HEK293 (cell line): ENCODE measurements around the gene FRA10AC1.
A peak's percentile ranks its signal among the peaks of the same experiment; 100 is the strongest.

Experiments used
- CTCF ChIA-PET: fragments of 350-600 bp; formaldehyde crosslinking; extraction: SDS; loops from one replicate; lab custom pipeline; 2021; ENCODE audit warnings: antibody characterized with exemption; lab: Yijun Ruan, JAX
- POLR2A ChIA-PET: fragments of 300-600 bp; formaldehyde crosslinking; extraction: SDS; loops from one replicate; lab custom pipeline; 2020; ENCODE audit warnings: antibody characterized with exemption, inconsistent platforms; lab: Yijun Ruan, JAX
- H3K27ac ChIP-seq: fragments of 200-500 bp; sonication (Bioruptor generic); 2 replicates; pipeline ENCODE4 v1.5.1; 2014; ENCODE audit warnings: low read depth, low read length, control low read depth, inconsistent platforms; ENCODE audit errors: extremely low read depth
- H3K36me3 ChIP-seq, 2 experiments: fragments of 200-500 bp in 1 of 2; sonication (Bioruptor generic) in 1 of 2; 1 replicate in 1 of 2; 2 replicates in 1 of 2; pipeline ENCODE4 v1.5.1; 2014 to 2017; ENCODE audit warnings: inconsistent platforms in 2 of 2, low read length in 2 of 2; ENCODE audit not compliant: control insufficient read depth in 2 of 2, insufficient read depth in 1 of 2
- H3K4me1 ChIP-seq: fragments of 200-500 bp; sonication (Bioruptor generic); 2 replicates; pipeline ENCODE4 v1.5.1; 2014; ENCODE audit warnings: mild to moderate bottlenecking, low read length, inconsistent platforms; ENCODE audit not compliant: control insufficient read depth, insufficient read depth
- H3K4me3 ChIP-seq: 2 replicates; pipeline ENCODE4 v1.5.1; 2011; ENCODE audit warnings: low read depth, mild to moderate bottlenecking, control low read depth, low read length, moderate library complexity
- H3K9me3 ChIP-seq: fragments of 200-500 bp; sonication (Bioruptor generic); 2 replicates; pipeline ENCODE4 v1.5.1; 2014; ENCODE audit warnings: low read depth, low read length, inconsistent platforms; ENCODE audit not compliant: control insufficient read depth, insufficient read depth
- EGR2 ChIP-seq: fragments of 450-650 bp; formaldehyde crosslinking; IDR thresholded peaks from 2 replicates; pipeline ENCODE4 v1.5.1; 2016; ENCODE audit warnings: low read depth, missing biosample characterization, missing genetic modification characterization
- GLI2 ChIP-seq: fragments of 450-650 bp; formaldehyde crosslinking; IDR thresholded peaks from 2 replicates; pipeline ENCODE4; 2017; ENCODE audit warnings: missing biosample characterization, missing genetic modification characterization, low read depth, borderline replicate concordance
- MEIS1 ChIP-seq: sonication (generic); formaldehyde crosslinking; IDR thresholded peaks from 2 replicates; pipeline ENCODE4 v1.8.1; 2022; ENCODE audit warnings: missing genetic modification reagents, mild to moderate bottlenecking, borderline replicate concordance
- SP3 ChIP-seq: fragments of 450-650 bp; formaldehyde crosslinking; IDR thresholded peaks from 2 replicates; pipeline ENCODE4 v1.5.1; 2016; ENCODE audit warnings: missing biosample characterization, missing genetic modification characterization
- YY1 ChIP-seq: fragments of 450-650 bp; formaldehyde crosslinking; IDR thresholded peaks from 2 replicates; pipeline ENCODE4 v1.5.1; 2018; ENCODE audit warnings: missing biosample characterization, missing genetic modification characterization
- ZNF133 ChIP-seq: fragments of 450-650 bp; formaldehyde crosslinking; IDR thresholded peaks from 2 replicates; pipeline ENCODE4 v1.5.1; 2016; ENCODE audit warnings: missing biosample characterization, missing genetic modification characterization
- ZNF146 ChIP-seq: fragments of 450-650 bp; formaldehyde crosslinking; IDR thresholded peaks from 2 replicates; pipeline ENCODE4 v1.5.1; 2016; ENCODE audit warnings: missing biosample characterization, missing genetic modification characterization
- ZNF157 ChIP-seq: fragments of 450-650 bp; formaldehyde crosslinking; IDR thresholded peaks from 2 replicates; pipeline ENCODE4 v1.5.1; 2016; ENCODE audit warnings: missing biosample characterization, missing genetic modification characterization
- ZNF184 ChIP-seq: fragments of 450-650 bp; IDR thresholded peaks from 2 replicates; pipeline ENCODE4 v1.5.1; 2018; ENCODE audit warnings: missing biosample characterization, mild to moderate bottlenecking, missing genetic modification characterization
- ZNF302 ChIP-seq: fragments of 450-650 bp; formaldehyde crosslinking; IDR thresholded peaks from 2 replicates; pipeline ENCODE4 v1.5.1; 2016; ENCODE audit warnings: missing biosample characterization, missing genetic modification characterization, low read depth
- ZNF37A ChIP-seq: fragments of 450-650 bp; IDR thresholded peaks from 2 replicates; pipeline ENCODE4 v1.5.1; 2018; ENCODE audit warnings: missing biosample characterization, missing genetic modification characterization
- ZNF404 ChIP-seq: fragments of 450-650 bp; formaldehyde crosslinking; IDR thresholded peaks from 2 replicates; pipeline ENCODE4 v1.5.1; 2017; ENCODE audit warnings: missing biosample characterization, missing genetic modification characterization
- ZNF48 ChIP-seq: fragments of 450-650 bp; formaldehyde crosslinking; IDR thresholded peaks from 2 replicates; pipeline ENCODE4 v1.5.1; 2016; ENCODE audit warnings: missing biosample characterization, missing genetic modification characterization
- ZNF624 ChIP-seq: fragments of 450-650 bp; formaldehyde crosslinking; IDR thresholded peaks from 2 replicates; pipeline ENCODE4 v1.5.1; 2017; ENCODE audit warnings: missing biosample characterization, missing genetic modification characterization
- ZNF626 ChIP-seq: fragments of 450-650 bp; sonication (Bioruptor Pico); formaldehyde crosslinking; IDR thresholded peaks from 2 replicates; pipeline ENCODE4 v1.5.1; 2018; ENCODE audit warnings: missing biosample characterization, missing genetic modification characterization, inconsistent platforms
- ZNF654 ChIP-seq: fragments of 450-650 bp; formaldehyde crosslinking; IDR thresholded peaks from 2 replicates; pipeline ENCODE4 v1.5.1; 2016; ENCODE audit warnings: low read depth, missing biosample characterization, missing genetic modification characterization
- ZNF747 ChIP-seq: fragments of 450-650 bp; formaldehyde crosslinking; IDR thresholded peaks from 2 replicates; pipeline ENCODE4 v1.5.1; 2016; ENCODE audit warnings: missing biosample characterization, missing genetic modification characterization
- ZNF776 ChIP-seq: fragments of 450-650 bp; formaldehyde crosslinking; IDR thresholded peaks from 2 replicates; pipeline ENCODE4 v1.5.0; 2017; ENCODE audit warnings: missing biosample characterization, missing genetic modification characterization, borderline replicate concordance
- ZNF837 ChIP-seq: fragments of 450-650 bp; formaldehyde crosslinking; IDR thresholded peaks from 2 replicates; pipeline ENCODE4 v1.5.1; 2016; ENCODE audit warnings: missing biosample characterization, missing genetic modification characterization
- ZNF843 ChIP-seq: fragments of 450-650 bp; formaldehyde crosslinking; IDR thresholded peaks from 2 replicates; pipeline ENCODE4 v1.5.1; 2016; ENCODE audit warnings: missing biosample characterization, missing genetic modification characterization
- ZXDB ChIP-seq: fragments of 450-650 bp; formaldehyde crosslinking; IDR thresholded peaks from 2 replicates; pipeline ENCODE4 v1.5.1; 2016; ENCODE audit warnings: missing biosample characterization, missing genetic modification characterization
- TF ChIP-seq, protein P1 (sequence below): fragments of 450-650 bp; formaldehyde crosslinking; IDR thresholded peaks from 2 replicates; pipeline ENCODE4 v1.5.1; 2016; ENCODE audit warnings: missing biosample characterization, missing genetic modification characterization, borderline replicate concordance
- TF ChIP-seq, protein P2 (sequence below): fragments of 450-650 bp; formaldehyde crosslinking; conservative IDR thresholded peaks from 2 replicates; pipeline ENCODE4 v1.5.1; 2016; ENCODE audit warnings: low read depth, missing biosample characterization, missing genetic modification characterization
- TF ChIP-seq, protein P3 (sequence below): fragments of 450-650 bp; formaldehyde crosslinking; IDR thresholded peaks from 2 replicates; pipeline ENCODE4 v1.5.1; 2016; ENCODE audit warnings: missing biosample characterization, missing genetic modification characterization
- TF ChIP-seq, protein P4 (sequence below): fragments of 450-650 bp; formaldehyde crosslinking; IDR thresholded peaks from 2 replicates; pipeline ENCODE4 v1.5.1; 2016; ENCODE audit warnings: missing biosample characterization, missing genetic modification characterization
- TF ChIP-seq, protein P5 (sequence below): fragments of 450-650 bp; formaldehyde crosslinking; IDR thresholded peaks from 2 replicates; pipeline ENCODE4 v1.5.1; 2017; ENCODE audit warnings: missing biosample characterization, missing genetic modification characterization

Gene FRA10AC1, protein sequence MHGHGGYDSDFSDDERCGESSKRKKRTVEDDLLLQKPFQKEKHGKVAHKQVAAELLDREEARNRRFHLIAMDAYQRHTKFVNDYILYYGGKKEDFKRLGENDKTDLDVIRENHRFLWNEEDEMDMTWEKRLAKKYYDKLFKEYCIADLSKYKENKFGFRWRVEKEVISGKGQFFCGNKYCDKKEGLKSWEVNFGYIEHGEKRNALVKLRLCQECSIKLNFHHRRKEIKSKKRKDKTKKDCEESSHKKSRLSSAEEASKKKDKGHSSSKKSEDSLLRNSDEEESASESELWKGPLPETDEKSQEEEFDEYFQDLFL

DNA sequence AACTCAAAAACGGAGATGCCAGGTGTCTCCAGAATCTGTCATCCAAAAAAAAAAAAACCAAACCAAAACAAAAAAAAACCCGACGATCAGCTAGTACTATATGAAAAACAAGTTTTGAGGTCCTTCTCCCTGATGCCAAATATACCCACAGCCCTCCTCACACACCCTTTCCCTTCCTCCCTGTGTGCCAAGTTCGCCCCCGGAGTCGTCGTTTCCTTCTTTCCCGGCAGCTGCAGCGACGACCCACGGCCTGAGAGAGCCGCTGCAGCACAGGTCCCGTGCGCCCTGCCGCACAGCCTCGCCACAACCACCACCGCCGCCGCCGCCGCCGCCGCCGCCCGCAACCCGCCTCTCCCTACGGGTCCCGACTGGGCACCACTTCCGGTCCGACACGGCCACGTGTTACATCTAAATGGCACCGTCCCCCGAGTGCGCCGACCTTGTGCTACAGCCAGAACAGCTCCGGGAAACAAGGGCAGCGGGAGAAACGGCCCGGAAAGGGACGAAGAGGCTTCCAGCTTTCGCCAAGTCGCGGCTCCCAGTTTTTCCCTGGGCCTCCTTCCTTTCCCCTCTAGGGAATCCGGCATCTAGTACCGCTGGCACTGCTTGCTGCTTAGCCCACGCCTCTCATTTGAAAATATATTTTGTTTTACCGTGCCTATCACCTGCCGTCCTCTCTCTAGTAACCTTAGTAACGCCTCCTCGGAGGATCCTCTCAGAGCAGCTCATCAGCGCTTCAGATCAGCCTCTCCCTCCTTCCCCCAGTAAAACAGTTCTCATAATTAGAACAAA is at the start of gene FRA10AC1:
Gene FRA10AC1 (minus strand): TSS at position 383 of the 792 bp plus-strand sequence. CDS start 2,486 bp downstream, outside the sequence.
- H3K9me3 ChIP-seq, result no peaks in the 10 kb centered on the region
- CTCF ChIA-PET, result interaction anchor here (0.6 to 3.8 kb wide), 22 partner anchors 13 to 623 kb away, joined by 3 to 23 read pairs (median 3); no protein-coding TSS in a partner anchor
- peak within 1 kb of the TSS; percentile 84 for H3K27ac ChIP-seq
- POLR2A ChIA-PET, result interaction anchor here (0.6 to 1.8 kb wide), 16 partner anchors 17 to 206 kb away, joined by 3 to 7 read pairs (median 3); partner anchors contain the start of gene CEP55
- H3K36me3 ChIP-seq, result peaks cover 16 to 18% of the 10 kb centered on the region in 2 experiments; a peak in 2 of 3 replicates
- peak within 1 kb of the TSS; percentile 79 for H3K4me3 ChIP-seq
- H3K4me1 ChIP-seq, result no peaks in the 10 kb centered on the region; the same call in 1 of the 2 replicates
- TF ChIP-seq ZNF843 (tag by site-specific recombination), result peak; percentile 80
- TF ChIP-seq ZNF37A (tag by site-specific recombination), result peak; percentile 55
- TF ChIP-seq ZNF184 (tag by site-specific recombination), result peak; percentile 87
- TF ChIP-seq YY1 (tag by site-specific recombination), result peak; percentile 89
- peak; percentile 44 for TF ChIP-seq ZNF654
- 0 out of 2 replicates have a peak, but pooled peaks have one; percentile 74 for TF ChIP-seq ZNF747
- TF ChIP-seq ZNF837, result no peak
- no peak for TF ChIP-seq ZNF48 (tag by site-specific recombination)
- TF ChIP-seq, protein P1, sequence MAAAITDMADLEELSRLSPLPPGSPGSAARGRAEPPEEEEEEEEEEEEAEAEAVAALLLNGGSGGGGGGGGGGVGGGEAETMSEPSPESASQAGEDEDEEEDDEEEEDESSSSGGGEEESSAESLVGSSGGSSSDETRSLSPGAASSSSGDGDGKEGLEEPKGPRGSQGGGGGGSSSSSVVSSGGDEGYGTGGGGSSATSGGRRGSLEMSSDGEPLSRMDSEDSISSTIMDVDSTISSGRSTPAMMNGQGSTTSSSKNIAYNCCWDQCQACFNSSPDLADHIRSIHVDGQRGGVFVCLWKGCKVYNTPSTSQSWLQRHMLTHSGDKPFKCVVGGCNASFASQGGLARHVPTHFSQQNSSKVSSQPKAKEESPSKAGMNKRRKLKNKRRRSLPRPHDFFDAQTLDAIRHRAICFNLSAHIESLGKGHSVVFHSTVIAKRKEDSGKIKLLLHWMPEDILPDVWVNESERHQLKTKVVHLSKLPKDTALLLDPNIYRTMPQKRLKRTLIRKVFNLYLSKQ (tag by site-specific recombination), result peak; percentile 19; the same call in 1 of the 2 replicates
- TF ChIP-seq ZNF776 (tag by site-specific recombination), result no peak
- no peak for TF ChIP-seq MEIS1
- 0 out of 2 replicates have a peak, but pooled peaks have one; percentile 36 for TF ChIP-seq ZNF157 (tag by site-specific recombination)
- peak; percentile 83 for TF ChIP-seq EGR2
- TF ChIP-seq ZNF302 (tag by site-specific recombination), result no peak
- TF ChIP-seq SP3 (tag by site-specific recombination), result peak; percentile 86
- TF ChIP-seq GLI2, result no peak
- TF ChIP-seq, protein P2, sequence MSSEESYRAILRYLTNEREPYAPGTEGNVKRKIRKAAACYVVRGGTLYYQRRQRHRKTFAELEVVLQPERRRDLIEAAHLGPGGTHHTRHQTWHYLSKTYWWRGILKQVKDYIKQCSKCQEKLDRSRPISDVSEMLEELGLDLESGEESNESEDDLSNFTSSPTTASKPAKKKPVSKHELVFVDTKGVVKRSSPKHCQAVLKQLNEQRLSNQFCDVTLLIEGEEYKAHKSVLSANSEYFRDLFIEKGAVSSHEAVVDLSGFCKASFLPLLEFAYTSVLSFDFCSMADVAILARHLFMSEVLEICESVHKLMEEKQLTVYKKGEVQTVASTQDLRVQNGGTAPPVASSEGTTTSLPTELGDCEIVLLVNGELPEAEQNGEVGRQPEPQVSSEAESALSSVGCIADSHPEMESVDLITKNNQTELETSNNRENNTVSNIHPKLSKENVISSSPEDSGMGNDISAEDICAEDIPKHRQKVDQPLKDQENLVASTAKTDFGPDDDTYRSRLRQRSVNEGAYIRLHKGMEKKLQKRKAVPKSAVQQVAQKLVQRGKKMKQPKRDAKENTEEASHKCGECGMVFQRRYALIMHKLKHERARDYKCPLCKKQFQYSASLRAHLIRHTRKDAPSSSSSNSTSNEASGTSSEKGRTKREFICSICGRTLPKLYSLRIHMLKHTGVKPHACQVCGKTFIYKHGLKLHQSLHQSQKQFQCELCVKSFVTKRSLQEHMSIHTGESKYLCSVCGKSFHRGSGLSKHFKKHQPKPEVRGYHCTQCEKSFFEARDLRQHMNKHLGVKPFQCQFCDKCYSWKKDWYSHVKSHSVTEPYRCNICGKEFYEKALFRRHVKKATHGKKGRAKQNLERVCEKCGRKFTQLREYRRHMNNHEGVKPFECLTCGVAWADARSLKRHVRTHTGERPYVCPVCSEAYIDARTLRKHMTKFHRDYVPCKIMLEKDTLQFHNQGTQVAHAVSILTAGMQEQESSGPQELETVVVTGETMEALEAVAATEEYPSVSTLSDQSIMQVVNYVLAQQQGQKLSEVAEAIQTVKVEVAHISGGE, result peak; percentile 100
- 0 out of 2 replicates have a peak, but pooled peaks have one; percentile 65 for TF ChIP-seq ZNF624 (tag by site-specific recombination)
- TF ChIP-seq, protein P3, sequence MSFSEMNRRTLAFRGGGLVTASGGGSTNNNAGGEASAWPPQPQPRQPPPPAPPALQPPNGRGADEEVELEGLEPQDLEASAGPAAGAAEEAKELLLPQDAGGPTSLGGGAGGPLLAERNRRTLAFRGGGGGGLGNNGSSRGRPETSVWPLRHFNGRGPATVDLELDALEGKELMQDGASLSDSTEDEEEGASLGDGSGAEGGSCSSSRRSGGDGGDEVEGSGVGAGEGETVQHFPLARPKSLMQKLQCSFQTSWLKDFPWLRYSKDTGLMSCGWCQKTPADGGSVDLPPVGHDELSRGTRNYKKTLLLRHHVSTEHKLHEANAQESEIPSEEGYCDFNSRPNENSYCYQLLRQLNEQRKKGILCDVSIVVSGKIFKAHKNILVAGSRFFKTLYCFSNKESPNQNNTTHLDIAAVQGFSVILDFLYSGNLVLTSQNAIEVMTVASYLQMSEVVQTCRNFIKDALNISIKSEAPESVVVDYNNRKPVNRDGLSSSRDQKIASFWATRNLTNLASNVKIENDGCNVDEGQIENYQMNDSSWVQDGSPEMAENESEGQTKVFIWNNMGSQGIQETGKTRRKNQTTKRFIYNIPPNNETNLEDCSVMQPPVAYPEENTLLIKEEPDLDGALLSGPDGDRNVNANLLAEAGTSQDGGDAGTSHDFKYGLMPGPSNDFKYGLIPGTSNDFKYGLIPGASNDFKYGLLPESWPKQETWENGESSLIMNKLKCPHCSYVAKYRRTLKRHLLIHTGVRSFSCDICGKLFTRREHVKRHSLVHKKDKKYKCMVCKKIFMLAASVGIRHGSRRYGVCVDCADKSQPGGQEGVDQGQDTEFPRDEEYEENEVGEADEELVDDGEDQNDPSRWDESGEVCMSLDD (tag by site-specific recombination), result 0 out of 2 replicates have a peak, but pooled peaks have one; percentile 42
- TF ChIP-seq, protein P4, sequence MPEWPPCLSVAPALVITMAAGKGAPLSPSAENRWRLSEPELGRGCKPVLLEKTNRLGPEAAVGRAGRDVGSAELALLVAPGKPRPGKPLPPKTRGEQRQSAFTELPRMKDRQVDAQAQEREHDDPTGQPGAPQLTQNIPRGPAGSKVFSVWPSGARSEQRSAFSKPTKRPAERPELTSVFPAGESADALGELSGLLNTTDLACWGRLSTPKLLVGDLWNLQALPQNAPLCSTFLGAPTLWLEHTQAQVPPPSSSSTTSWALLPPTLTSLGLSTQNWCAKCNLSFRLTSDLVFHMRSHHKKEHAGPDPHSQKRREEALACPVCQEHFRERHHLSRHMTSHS (tag by site-specific recombination), result no peak
- TF ChIP-seq ZXDB (tag by site-specific recombination), result peak; percentile 97
- TF ChIP-seq ZNF626, result peak; percentile 83; the same call in 1 of the 2 replicates
- no peak for TF ChIP-seq ZNF404 (tag by site-specific recombination)
- TF ChIP-seq ZNF146 (tag by site-specific recombination), result peak; percentile 79; the same call in 1 of the 2 replicates
- peak; percentile 43; the same call in 1 of the 2 replicates for TF ChIP-seq ZNF133 (tag by site-specific recombination)
- TF ChIP-seq, protein P5, sequence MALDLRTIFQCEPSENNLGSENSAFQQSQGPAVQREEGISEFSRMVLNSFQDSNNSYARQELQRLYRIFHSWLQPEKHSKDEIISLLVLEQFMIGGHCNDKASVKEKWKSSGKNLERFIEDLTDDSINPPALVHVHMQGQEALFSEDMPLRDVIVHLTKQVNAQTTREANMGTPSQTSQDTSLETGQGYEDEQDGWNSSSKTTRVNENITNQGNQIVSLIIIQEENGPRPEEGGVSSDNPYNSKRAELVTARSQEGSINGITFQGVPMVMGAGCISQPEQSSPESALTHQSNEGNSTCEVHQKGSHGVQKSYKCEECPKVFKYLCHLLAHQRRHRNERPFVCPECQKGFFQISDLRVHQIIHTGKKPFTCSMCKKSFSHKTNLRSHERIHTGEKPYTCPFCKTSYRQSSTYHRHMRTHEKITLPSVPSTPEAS (tag by site-specific recombination), result peak; percentile 72
